Measurements from ENCODE around the gene HPGDS. TPM values are rescaled to one million over a fixed set of nuclear protein-coding genes. Genes with fewer than 3 reads are reported as not detected.
A peak's percentile ranks its signal among the peaks of the same experiment; 100 is the strongest.

Gene HPGDS
- total and polyA plus RNA-seq, 11 donors: 0.26 to 6.2 (median 0.96) TPM

DNA sequence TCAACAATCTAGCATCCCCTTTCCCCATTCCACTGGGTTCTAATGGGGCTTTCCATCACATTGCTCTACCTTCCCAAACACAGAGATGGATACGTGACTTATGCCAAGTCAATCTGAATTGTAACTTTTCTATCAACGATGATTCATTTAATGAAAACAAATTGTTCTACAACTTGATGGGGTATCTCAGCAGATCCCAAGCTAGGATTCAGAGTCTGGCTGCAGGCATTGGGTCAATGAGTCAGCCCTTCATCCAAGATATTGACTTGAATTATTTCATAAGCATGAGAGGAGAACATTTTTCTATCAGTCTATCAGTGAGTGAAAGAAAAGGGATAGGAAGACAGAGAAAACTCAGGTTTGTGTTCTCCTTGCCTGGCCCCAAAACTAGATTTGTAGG is 15.0 kb upstream of the HPGDS start:
- DNase-seq (no peak), ATAC-seq (no peak)
- Histone ChIP-seq H3K4me3 (no peak overlapping the region), H3K36me3 (no peaks in the 10 kb centered on the region), H3K27me3 (no peaks in the 10 kb centered on the region), H3K27ac (no peak overlapping the region), H3K4me1 (peaks cover 0 to under 1% (median 0%) of the 10 kb centered on the region in 12 donors), H3K9me3 (no peaks in the 10 kb centered on the region)
- 86 to 97% (median 91%) methylated on average over 2 of the region's 2 CpGs for WGBS, 4 donors
- intact Hi-C loops (cut with DNase I): no loop called here
- no peak for TF ChIP-seq POLR2A (IDR thresholded peaks at IDR 0.05)
- TF ChIP-seq, protein P1, sequence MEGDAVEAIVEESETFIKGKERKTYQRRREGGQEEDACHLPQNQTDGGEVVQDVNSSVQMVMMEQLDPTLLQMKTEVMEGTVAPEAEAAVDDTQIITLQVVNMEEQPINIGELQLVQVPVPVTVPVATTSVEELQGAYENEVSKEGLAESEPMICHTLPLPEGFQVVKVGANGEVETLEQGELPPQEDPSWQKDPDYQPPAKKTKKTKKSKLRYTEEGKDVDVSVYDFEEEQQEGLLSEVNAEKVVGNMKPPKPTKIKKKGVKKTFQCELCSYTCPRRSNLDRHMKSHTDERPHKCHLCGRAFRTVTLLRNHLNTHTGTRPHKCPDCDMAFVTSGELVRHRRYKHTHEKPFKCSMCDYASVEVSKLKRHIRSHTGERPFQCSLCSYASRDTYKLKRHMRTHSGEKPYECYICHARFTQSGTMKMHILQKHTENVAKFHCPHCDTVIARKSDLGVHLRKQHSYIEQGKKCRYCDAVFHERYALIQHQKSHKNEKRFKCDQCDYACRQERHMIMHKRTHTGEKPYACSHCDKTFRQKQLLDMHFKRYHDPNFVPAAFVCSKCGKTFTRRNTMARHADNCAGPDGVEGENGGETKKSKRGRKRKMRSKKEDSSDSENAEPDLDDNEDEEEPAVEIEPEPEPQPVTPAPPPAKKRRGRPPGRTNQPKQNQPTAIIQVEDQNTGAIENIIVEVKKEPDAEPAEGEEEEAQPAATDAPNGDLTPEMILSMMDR (IDR thresholded peaks at IDR 0.05): no peak

DNA sequence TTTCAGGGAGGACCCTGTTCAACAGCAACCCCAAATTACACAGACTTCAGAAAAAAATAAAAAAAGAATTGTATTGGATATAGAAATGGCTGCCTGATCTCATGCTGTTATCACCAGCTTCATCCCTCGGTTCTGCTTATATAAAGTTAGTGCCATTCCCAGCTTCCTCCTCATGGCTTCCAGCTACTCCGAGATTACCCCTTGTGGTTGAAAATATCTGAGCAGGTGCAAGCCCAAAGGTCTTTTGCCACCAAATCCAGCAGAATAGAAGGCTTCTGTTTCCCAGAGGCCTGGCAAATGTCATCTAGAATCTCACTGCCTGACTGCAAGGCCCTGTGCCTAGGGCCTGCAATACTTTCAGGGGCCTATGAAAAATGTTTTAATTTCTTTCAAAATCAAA is 13.8 kb upstream of the HPGDS start:
- Histone ChIP-seq H3K4me1 (peaks cover 0 to 9% (median 0%) of the 10 kb centered on the region in 12 donors), H3K36me3 (no peaks in the 10 kb centered on the region), H3K27me3 (no peaks in the 10 kb centered on the region), H3K4me3 (no peak overlapping the region), H3K9me3 (no peaks in the 10 kb centered on the region), H3K27ac (no peak overlapping the region)
- DNase-seq (no peak), ATAC-seq (no peak)
- intact Hi-C loops (cut with DNase I): no loop called here
- WGBS, 4 donors: 66 to 84% (median 74%) methylated on average over 2 of the region's 2 CpGs
- TF ChIP-seq, protein P1 (IDR thresholded peaks at IDR 0.05): no peak
- no peak for TF ChIP-seq POLR2A (IDR thresholded peaks at IDR 0.05)

DNA sequence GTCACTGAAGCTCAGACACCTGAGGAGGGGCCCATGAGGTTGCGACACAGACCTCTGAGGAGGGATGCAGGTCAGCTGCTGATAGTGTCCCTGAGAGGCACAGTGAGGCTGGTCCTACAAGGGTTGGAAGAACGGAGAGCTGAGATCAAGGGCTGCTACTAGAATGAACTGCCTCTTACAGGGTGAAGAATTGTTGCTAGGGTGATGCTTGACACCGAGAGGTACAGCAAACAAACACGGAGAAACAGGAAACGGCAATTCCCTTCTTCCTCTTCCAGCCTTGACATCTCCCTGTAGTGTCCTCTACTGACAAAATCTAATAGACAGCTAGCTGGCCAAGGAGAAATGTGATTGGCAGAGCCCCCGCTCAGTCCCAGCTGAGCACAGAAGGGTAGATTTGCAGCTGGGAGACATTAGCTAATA is 11.8 kb upstream of the HPGDS start:
- Histone ChIP-seq H3K4me1 (peaks cover 0 to 9% (median 0%) of the 10 kb centered on the region in 12 donors), H3K27ac (no peak overlapping the region), H3K9me3 (no peaks in the 10 kb centered on the region), H3K27me3 (no peaks in the 10 kb centered on the region), H3K36me3 (no peaks in the 10 kb centered on the region), H3K4me3 (no peak overlapping the region)
- ATAC-seq: peak in 2 of 4 donors; percentile 29 to 55
- intact Hi-C loops (cut with DNase I): no loop called here
- DNase-seq: no peak
- WGBS, 4 donors: 67 to 73% (median 68%) methylated on average over 6 of the region's 6 CpGs
- no peak for TF ChIP-seq POLR2A (IDR thresholded peaks at IDR 0.05)
- TF ChIP-seq, protein P1 (IDR thresholded peaks at IDR 0.05): no peak

DNA sequence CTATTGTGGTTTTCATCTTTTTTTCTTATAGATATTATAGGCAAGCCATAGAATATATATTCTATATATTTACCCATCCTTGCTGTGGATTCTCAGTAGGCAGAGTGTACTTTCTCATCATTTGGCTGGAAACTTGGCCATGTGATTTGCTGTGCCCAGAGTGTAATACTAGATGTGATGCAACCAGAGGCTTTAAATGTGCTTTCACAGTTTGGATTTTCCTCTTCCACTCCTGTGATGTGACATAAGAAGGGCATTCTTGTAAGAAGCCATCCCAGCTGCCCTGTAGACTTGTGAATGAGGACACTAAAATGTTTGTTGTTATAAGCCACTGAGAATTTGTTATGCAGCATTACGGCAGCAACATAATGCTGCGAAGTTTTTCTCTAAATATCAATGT is 10.4 kb upstream of the HPGDS start:
- H3K27me3 ChIP-seq: no peaks in the 10 kb centered on the region
- no peak overlapping the region for H3K4me3 ChIP-seq
- TF ChIP-seq, protein P1 (IDR thresholded peaks at IDR 0.05): no peak
- no peak for TF ChIP-seq POLR2A (IDR thresholded peaks at IDR 0.05)
- 95 to 97% (median 96%) methylated on average over 2 of the region's 2 CpGs for WGBS, 4 donors
- DNase-seq (no peak), ATAC-seq (no peak)
- H3K36me3 ChIP-seq: no peaks in the 10 kb centered on the region
- no peak overlapping the region for H3K27ac ChIP-seq
- peaks cover 0 to 9% (median 0%) of the 10 kb centered on the region in 12 donors for H3K4me1 ChIP-seq
- no peaks in the 10 kb centered on the region for H3K9me3 ChIP-seq
- intact Hi-C loops (cut with DNase I): no loop called here

Measured in heart left ventricle (tissue), 16 donors.